ENCODE measurements around the gene RIMBP2. TPM values are rescaled to one million over a fixed set of nuclear protein-coding genes. Genes with fewer than 3 reads are reported as not detected.
"Not testable (repeated sequence)": the region's sequence is repeated elsewhere in the genome, so short reads cannot be mapped to it uniquely, and the experiment has no call there.

RIMBP2 gene
- total and polyA plus RNA-seq, 2 experiments from 2014 or later, result 0.31 to 0.37 TPM

- not testable (repeated sequence) for H3K4me1 Mint-ChIP-seq; H3F3A ChIP-seq (replicated peaks; ENCODE audit: low read depth); H3K9me2 ChIP-seq (ENCODE audit: insufficient read depth); H3K4me1 ChIP-seq (ENCODE audit: insufficient read depth); H3K27me3 Mint-ChIP-seq (ENCODE audit: insufficient read depth, low read depth, poor library complexity); H4K20me1 ChIP-seq (replicated peaks; ENCODE audit: insufficient read depth); H3K4me3 ChIP-seq; H3K4me2 ChIP-seq; H3K27me3 ChIP-seq (ENCODE audit: insufficient read depth); H3K27ac ChIP-seq (ENCODE audit: low read depth); H3K4me3 Mint-ChIP-seq; H2AFZ ChIP-seq; ATAC-seq; H3K36me3 ChIP-seq (ENCODE audit: insufficient read depth); DNase-seq (ENCODE audit: low spot score); H3K27ac Mint-ChIP-seq; H3K79me2 ChIP-seq (replicated peaks; ENCODE audit: insufficient read depth)
- peaks cover 44% of the 10 kb centered on the region for H3K9me3 Mint-ChIP-seq
- H3K36me3 Mint-ChIP-seq (ENCODE audit: low read depth), result peaks cover 21% of the 10 kb centered on the region
- peak; percentile 54 for TF ChIP-seq CREB1 (CRISPR knock-in tag; IDR thresholded peaks at IDR 0.05; ENCODE audit: low read depth)
Observed at GRCh38 chr12:130584475-130584874, 131.6 kb downstream of the RIMBP2 start.

- H3K9me3 Mint-ChIP-seq, result peaks cover 44% of the 10 kb centered on the region
- DNase-seq (ENCODE audit: low spot score), result no peak
- no peaks in the 10 kb centered on the region for H3K9me2 ChIP-seq (ENCODE audit: insufficient read depth)
- H3K36me3 Mint-ChIP-seq (ENCODE audit: low read depth), result peaks cover 28% of the 10 kb centered on the region
- no peak overlapping the region for H3K4me3 ChIP-seq
- no peak overlapping the region for H3K4me3 Mint-ChIP-seq
- H3K4me2 ChIP-seq, result no peak overlapping the region
- H3K27ac Mint-ChIP-seq, result no peak overlapping the region
- peaks cover 5% of the 10 kb centered on the region for H3K27me3 Mint-ChIP-seq (ENCODE audit: insufficient read depth, low read depth, poor library complexity)
- no peaks in the 10 kb centered on the region for H3K27me3 ChIP-seq (ENCODE audit: insufficient read depth)
- H3K79me2 ChIP-seq (replicated peaks; ENCODE audit: insufficient read depth), result no peaks in the 10 kb centered on the region
- H3K27ac ChIP-seq (ENCODE audit: low read depth), result no peak overlapping the region
- H4K20me1 ChIP-seq (replicated peaks; ENCODE audit: insufficient read depth), result no peaks in the 10 kb centered on the region
- H3F3A ChIP-seq (replicated peaks; ENCODE audit: low read depth), result no peaks in the 10 kb centered on the region
- H3K36me3 ChIP-seq (ENCODE audit: insufficient read depth), result no peaks in the 10 kb centered on the region
- no peak for ATAC-seq
- no peak overlapping the region for H2AFZ ChIP-seq
- no peaks in the 10 kb centered on the region for H3K4me1 Mint-ChIP-seq
- no peaks in the 10 kb centered on the region for H3K4me1 ChIP-seq (ENCODE audit: insufficient read depth)
- TF ChIP-seq ZNF462 (CRISPR knock-in tag; IDR thresholded peaks at IDR 0.05) (no peak), EZH2phosphoT487 (IDR thresholded peaks at IDR 0.05; ENCODE audit: unreplicated experiment) (no peak), CREB1 (CRISPR knock-in tag; IDR thresholded peaks at IDR 0.05; ENCODE audit: low read depth) (no peak), REST (IDR thresholded peaks at IDR 0.05; ENCODE audit: unreplicated experiment) (no peak), NANOG (IDR thresholded peaks at IDR 0.05; ENCODE audit: borderline replicate concordance) (no peak), EZH2 (IDR thresholded peaks at IDR 0.05; ENCODE audit: low read depth, unreplicated experiment) (no peak), STAT1 (IDR thresholded peaks at IDR 0.05; ENCODE audit: unreplicated experiment) (no peak), POLR2AphosphoS5 (IDR thresholded peaks at IDR 0.05; ENCODE audit: low read depth) (no peak), JUNB (IDR thresholded peaks at IDR 0.05; ENCODE audit: unreplicated experiment) (no peak), CTCF (conservative IDR thresholded peaks at IDR 0.05; ENCODE audit: low read depth in 2 of 2) (no peak), ZNF114 (CRISPR knock-in tag; IDR thresholded peaks at IDR 0.05) (no peak), ZNF331 (CRISPR knock-in tag; IDR thresholded peaks at IDR 0.05; ENCODE audit: low read depth) (no peak)
Observed at GRCh38 chr12:130583800-130584199, 132.3 kb downstream of the RIMBP2 start.
